Activated CD4-positive, alpha-beta T cell treated with anti-CD3 and anti-CD28 coated beads for 36 hours (primary cell): ENCODE data around the gene WWTR1. TPM values are rescaled to one million over a fixed set of nuclear protein-coding genes. Genes with fewer than 3 reads are reported as not detected.

Experiments
- ATAC-seq: fragments of 200-7000 bp; cut with Tn5 transposase; one replicate; pipeline ENCODE4 v1.10.0; 2021; ENCODE audit warnings: mild to moderate bottlenecking, moderate library complexity
- CTCF ChIA-PET: fragments of 350-600 bp; sonication (Branson Sonifier 250); formaldehyde crosslinking; loops from one replicate; lab custom pipeline; 2021; ENCODE audit warnings: antibody characterized with exemption; lab: Charles Lee
- POLR2A ChIA-PET: fragments of 350-600 bp; sonication (Branson Sonifier 250); formaldehyde crosslinking; loops from one replicate; lab custom pipeline; 2021; ENCODE audit warnings: antibody characterized with exemption, inconsistent platforms; lab: Charles Lee
- DNase-seq: peaks from one replicate; pipeline ENCODE4 v3.0.0-alpha.2; 2020
- H3K27ac Mint-ChIP-seq: one replicate; pipeline ENCODE4 v1.8.0; 2021; ENCODE audit warnings: mixed read lengths
- H3K27me3 Mint-ChIP-seq: one replicate; pipeline ENCODE4 v1.8.0; 2021; ENCODE audit warnings: mixed read lengths
- H3K36me3 Mint-ChIP-seq: one replicate; pipeline ENCODE4 v1.8.0; 2021; ENCODE audit warnings: low read depth, mixed read lengths
- H3K4me1 Mint-ChIP-seq: one replicate; pipeline ENCODE4 v1.8.0; 2021; ENCODE audit warnings: mixed read lengths
- H3K4me3 Mint-ChIP-seq: one replicate; pipeline ENCODE4 v1.8.0; 2021; ENCODE audit warnings: mild to moderate bottlenecking, moderate library complexity, mixed read lengths
- H3K9me3 Mint-ChIP-seq: one replicate; pipeline ENCODE4 v1.8.0; 2021; ENCODE audit warnings: low read depth, mixed read lengths
- intact Hi-C, 2 experiments: fragments of 100-400 bp; cut with DNase I in 1 of 2; cut with micrococcal nuclease in 1 of 2; formaldehyde crosslinking; loops; one replicate each; pipeline versions ENCODE4 v1.14.2 to v1.15.1; 2022 to 2024; cut with DNase I, micrococcal nuclease
- total RNA-seq, 2 experiments: library from RNA; stranded (reverse); gene quantifications; one replicate each; pipeline ENCODE4 v1.2.3, GENCODE V29; 2021

The WWTR1 gene
- total RNA-seq, 2 experiments from 2014 or later = 0.46 to 0.54 TPM

DNA sequence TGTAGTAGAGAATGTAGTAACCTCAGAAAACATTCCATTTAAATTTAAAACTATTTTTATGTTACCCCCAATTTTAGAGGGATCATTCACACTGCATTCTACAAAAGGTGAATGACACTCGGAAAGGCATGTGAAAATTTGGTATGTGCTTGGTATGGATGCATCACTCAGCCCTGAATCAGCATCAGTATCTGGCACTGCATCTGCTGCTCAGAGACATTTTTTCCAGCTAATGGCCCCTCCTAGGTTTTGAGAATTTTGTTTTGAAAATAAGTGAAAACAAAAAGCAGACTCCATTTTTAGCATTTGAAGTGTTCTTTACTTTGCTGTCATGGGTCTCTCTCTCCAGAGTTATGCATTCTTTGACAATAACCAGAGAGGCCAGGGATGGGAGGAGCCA, 15.6 kb upstream of the WWTR1 start:
- H3K9me3 Mint-ChIP-seq = no peaks in the 10 kb centered on the region
- ChIA-PET POLR2A (no interaction called here), CTCF (no interaction called here)
- H3K27me3 Mint-ChIP-seq = peaks cover 4% of the 10 kb centered on the region
- intact Hi-C loops = no loop called here
- no peaks in the 10 kb centered on the region for H3K36me3 Mint-ChIP-seq
- ATAC-seq (no peak), DNase-seq (no peak)
- H3K4me3 Mint-ChIP-seq = no peak overlapping the region
- H3K27ac Mint-ChIP-seq = no peak overlapping the region
- H3K4me1 Mint-ChIP-seq = peaks cover 4% of the 10 kb centered on the region

- H3K4me3 Mint-ChIP-seq = no peak overlapping the region
- no peaks in the 10 kb centered on the region for H3K9me3 Mint-ChIP-seq
- peaks cover 8% of the 10 kb centered on the region for H3K27me3 Mint-ChIP-seq
- POLR2A ChIA-PET = no interaction called here
- intact Hi-C loops = no loop called here
- ATAC-seq = no peak
- CTCF ChIA-PET = interaction anchor here (0.7 to 2.1 kb wide), 7 partner anchors 8 to 39 kb away, joined by 3 to 5 read pairs (median 3); no protein-coding TSS in a partner anchor
- DNase-seq = no peak
- H3K27ac Mint-ChIP-seq = no peak overlapping the region
- H3K36me3 Mint-ChIP-seq = no peaks in the 10 kb centered on the region
- peaks cover 4% of the 10 kb centered on the region for H3K4me1 Mint-ChIP-seq
Measured at GRCh38 chr3:149670742-149671492, 13.1 kb upstream of the WWTR1 start.

- H3K36me3 Mint-ChIP-seq = no peaks in the 10 kb centered on the region
- CTCF ChIA-PET = no interaction called here
- H3K27me3 Mint-ChIP-seq = peaks cover 20% of the 10 kb centered on the region
- intact Hi-C loops = no loop called here
- H3K9me3 Mint-ChIP-seq = no peaks in the 10 kb centered on the region
- DNase-seq = no peak
- no peak for ATAC-seq
- POLR2A ChIA-PET = no interaction called here
- no peak overlapping the region for H3K27ac Mint-ChIP-seq
- no peak overlapping the region for H3K4me3 Mint-ChIP-seq
- H3K4me1 Mint-ChIP-seq = peaks cover 4% of the 10 kb centered on the region
Measured at GRCh38 chr3:149667576-149667975, 9.8 kb upstream of the WWTR1 start.

DNA sequence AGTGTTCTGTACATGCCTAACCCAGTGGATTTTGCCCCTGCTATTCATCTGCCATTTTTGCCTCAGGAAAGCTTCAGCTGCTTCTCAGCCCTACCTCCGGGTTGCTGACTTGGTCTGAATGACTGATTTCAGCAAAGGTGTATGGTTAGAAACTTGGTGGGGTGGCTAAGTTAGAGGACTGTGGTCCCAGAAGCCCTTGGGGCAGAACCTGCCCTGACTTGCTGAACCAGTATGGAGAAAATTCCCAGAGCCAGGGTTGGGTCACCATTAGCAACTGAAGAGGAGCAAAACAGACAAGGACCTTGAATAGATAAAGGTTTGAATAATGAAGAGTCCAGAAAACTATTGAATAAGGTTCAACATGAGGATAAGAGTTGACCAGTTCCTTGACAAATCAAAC, 6.1 kb upstream of the WWTR1 start:
- H3K36me3 Mint-ChIP-seq = no peaks in the 10 kb centered on the region
- no peak for DNase-seq
- CTCF ChIA-PET = interaction anchor here (1.2 kb wide), 1 partner anchor 108 kb away, joined by 5 read pairs; no protein-coding TSS in a partner anchor
- no peaks in the 10 kb centered on the region for H3K4me1 Mint-ChIP-seq
- H3K9me3 Mint-ChIP-seq = no peaks in the 10 kb centered on the region
- POLR2A ChIA-PET = no interaction called here
- intact Hi-C loops = no loop called here
- H3K4me3 Mint-ChIP-seq = no peak overlapping the region
- no peak overlapping the region for H3K27ac Mint-ChIP-seq
- ATAC-seq = no peak
- H3K27me3 Mint-ChIP-seq = peaks cover 30% of the 10 kb centered on the region

GRCh38 chr3:149662240-149662887, 4.5 kb upstream of the WWTR1 start:
- CTCF ChIA-PET = interaction anchor here (0.7 kb wide), 1 partner anchor 9 kb away, joined by 3 read pairs; no protein-coding TSS in a partner anchor
- H3K27me3 Mint-ChIP-seq = peaks cover 39% of the 10 kb centered on the region

DNA sequence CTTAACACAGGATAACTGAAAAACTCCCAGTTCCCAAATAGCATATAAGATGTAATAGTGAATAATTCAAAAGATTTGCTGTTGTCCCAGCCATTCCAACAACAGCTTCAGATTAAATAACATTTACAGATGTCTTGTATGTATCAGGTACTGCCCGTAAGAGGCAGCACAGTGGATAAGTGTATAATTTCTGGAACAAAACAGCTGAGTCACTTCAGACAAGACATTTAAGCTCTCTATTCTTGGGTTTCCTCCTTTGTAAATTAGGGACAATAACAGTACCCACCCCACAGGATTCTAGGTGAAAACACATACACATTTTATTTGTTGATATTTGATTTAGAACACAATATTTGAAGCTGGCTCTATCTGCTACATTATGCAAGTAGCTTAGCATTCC, 2.6 kb upstream of the WWTR1 start:
- Mint-ChIP-seq H3K27me3 (peaks cover 52% of the 10 kb centered on the region), H3K9me3 (no peaks in the 10 kb centered on the region), H3K36me3 (no peaks in the 10 kb centered on the region), H3K4me3 (no peak overlapping the region), H3K27ac (no peak overlapping the region), H3K4me1 (peaks cover 12% of the 10 kb centered on the region)
- ATAC-seq = no peak
- DNase-seq = no peak
- CTCF ChIA-PET = interaction anchor here (0.6 to 1.2 kb wide), 5 partner anchors 10 to 551 kb away, joined by 3 read pairs; no protein-coding TSS in a partner anchor
- POLR2A ChIA-PET = no interaction called here
- intact Hi-C loops = no loop called here

More at GRCh38 chr3:149662240-149662887, 4.5 kb upstream of the WWTR1 start:
- no peak overlapping the region for H3K27ac Mint-ChIP-seq
- H3K4me3 Mint-ChIP-seq = no peak overlapping the region
- intact Hi-C loops = no loop called here
- H3K36me3 Mint-ChIP-seq = no peaks in the 10 kb centered on the region
- no peaks in the 10 kb centered on the region for H3K9me3 Mint-ChIP-seq
- ATAC-seq = no peak
- POLR2A ChIA-PET = no interaction called here
- DNase-seq = no peak
- peaks cover 6% of the 10 kb centered on the region for H3K4me1 Mint-ChIP-seq

GRCh38 chr3:149658744-149659497, 1.1 kb upstream of the WWTR1 start:
- Mint-ChIP-seq H3K27me3 (peaks cover 54% of the 10 kb centered on the region), H3K4me3 (peak overlapping the region; percentile 69), H3K4me1 (peaks cover 12% of the 10 kb centered on the region), H3K36me3 (no peaks in the 10 kb centered on the region), H3K27ac (peak overlapping the region; percentile 27), H3K9me3 (no peaks in the 10 kb centered on the region)
- intact Hi-C loops = loop anchor here in 1 of 2 experiments (2.0 to 5.0 kb wide), 3 partner anchors 58 to 94 kb away; partner anchors contain the start of gene COMMD2
- DNase-seq (no peak), ATAC-seq (no peak)
- CTCF ChIA-PET = interaction anchor here (0.6 to 1.5 kb wide), 4 partner anchors 10 to 186 kb away, joined by 3 to 4 read pairs (median 3); partner anchors contain the start of gene COMMD2
- POLR2A ChIA-PET = no interaction called here

GRCh38 chr3:149657321-149657925, 402 bp downstream of the WWTR1 start:
- intact Hi-C loops = loop anchor here in 1 of 2 experiments (5.0 kb wide), 2 partner anchors 60 to 80 kb away; no protein-coding TSS in a partner anchor
- POLR2A ChIA-PET = no interaction called here
- CTCF ChIA-PET = interaction anchor here (1.1 to 1.5 kb wide), 3 partner anchors 12 to 99 kb away, joined by 3 to 4 read pairs (median 3); partner anchors contain the start of gene COMMD2
- no peaks in the 10 kb centered on the region for H3K9me3 Mint-ChIP-seq
- peak; percentile 70 for ATAC-seq
- H3K4me3 Mint-ChIP-seq = peak overlapping the region; percentile 69
- peaks cover 12% of the 10 kb centered on the region for H3K4me1 Mint-ChIP-seq
- peak; percentile 51 for DNase-seq
- H3K27me3 Mint-ChIP-seq = peaks cover 45% of the 10 kb centered on the region
- no peaks in the 10 kb centered on the region for H3K36me3 Mint-ChIP-seq
- no peak overlapping the region for H3K27ac Mint-ChIP-seq

GRCh38 chr3:149655826-149656574, 1.8 kb downstream of the WWTR1 start:
- no peaks in the 10 kb centered on the region for H3K9me3 Mint-ChIP-seq

GRCh38 chr3:149654188-149654601, 3.6 kb downstream of the WWTR1 start:
- Mint-ChIP-seq H3K27ac (no peak overlapping the region), H3K9me3 (no peaks in the 10 kb centered on the region), H3K4me1 (peaks cover 12% of the 10 kb centered on the region), H3K27me3 (peaks cover 46% of the 10 kb centered on the region), H3K36me3 (no peaks in the 10 kb centered on the region), H3K4me3 (no peak overlapping the region)
- intact Hi-C loops = no loop called here
- POLR2A ChIA-PET = no interaction called here
- ATAC-seq = no peak
- no peak for DNase-seq
- CTCF ChIA-PET = interaction anchor here (0.6 to 1.7 kb wide), 3 partner anchors 17 to 1096 kb away, joined by 3 read pairs; no protein-coding TSS in a partner anchor

More at GRCh38 chr3:149655826-149656574, 1.8 kb downstream of the WWTR1 start:
- Mint-ChIP-seq H3K27me3 (peaks cover 46% of the 10 kb centered on the region), H3K4me3 (no peak overlapping the region), H3K36me3 (no peaks in the 10 kb centered on the region), H3K27ac (no peak overlapping the region), H3K4me1 (peaks cover 12% of the 10 kb centered on the region)
- intact Hi-C loops = loop anchor here in 1 of 2 experiments (5.0 kb wide), 2 partner anchors 61 to 79 kb away; no protein-coding TSS in a partner anchor
- DNase-seq = no peak
- ChIA-PET CTCF (interaction anchor here (0.9 kb wide), 1 partner anchor 116 kb away, joined by 3 read pairs; no protein-coding TSS in a partner anchor), POLR2A (interaction anchor here (0.7 kb wide), 1 partner anchor 10 kb away, joined by 6 read pairs; no protein-coding TSS in a partner anchor)
- ATAC-seq = no peak
